ENCODE results near the gene C12orf43.
"Not testable (repeated sequence)": the region's sequence is repeated elsewhere in the genome, so short reads cannot be mapped to it uniquely, and the experiment has no call there.

C12orf43 gene, protein sequence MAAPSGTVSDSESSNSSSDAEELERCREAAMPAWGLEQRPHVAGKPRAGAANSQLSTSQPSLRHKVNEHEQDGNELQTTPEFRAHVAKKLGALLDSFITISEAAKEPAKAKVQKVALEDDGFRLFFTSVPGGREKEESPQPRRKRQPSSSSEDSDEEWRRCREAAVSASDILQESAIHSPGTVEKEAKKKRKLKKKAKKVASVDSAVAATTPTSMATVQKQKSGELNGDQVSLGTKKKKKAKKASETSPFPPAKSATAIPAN

DNA sequence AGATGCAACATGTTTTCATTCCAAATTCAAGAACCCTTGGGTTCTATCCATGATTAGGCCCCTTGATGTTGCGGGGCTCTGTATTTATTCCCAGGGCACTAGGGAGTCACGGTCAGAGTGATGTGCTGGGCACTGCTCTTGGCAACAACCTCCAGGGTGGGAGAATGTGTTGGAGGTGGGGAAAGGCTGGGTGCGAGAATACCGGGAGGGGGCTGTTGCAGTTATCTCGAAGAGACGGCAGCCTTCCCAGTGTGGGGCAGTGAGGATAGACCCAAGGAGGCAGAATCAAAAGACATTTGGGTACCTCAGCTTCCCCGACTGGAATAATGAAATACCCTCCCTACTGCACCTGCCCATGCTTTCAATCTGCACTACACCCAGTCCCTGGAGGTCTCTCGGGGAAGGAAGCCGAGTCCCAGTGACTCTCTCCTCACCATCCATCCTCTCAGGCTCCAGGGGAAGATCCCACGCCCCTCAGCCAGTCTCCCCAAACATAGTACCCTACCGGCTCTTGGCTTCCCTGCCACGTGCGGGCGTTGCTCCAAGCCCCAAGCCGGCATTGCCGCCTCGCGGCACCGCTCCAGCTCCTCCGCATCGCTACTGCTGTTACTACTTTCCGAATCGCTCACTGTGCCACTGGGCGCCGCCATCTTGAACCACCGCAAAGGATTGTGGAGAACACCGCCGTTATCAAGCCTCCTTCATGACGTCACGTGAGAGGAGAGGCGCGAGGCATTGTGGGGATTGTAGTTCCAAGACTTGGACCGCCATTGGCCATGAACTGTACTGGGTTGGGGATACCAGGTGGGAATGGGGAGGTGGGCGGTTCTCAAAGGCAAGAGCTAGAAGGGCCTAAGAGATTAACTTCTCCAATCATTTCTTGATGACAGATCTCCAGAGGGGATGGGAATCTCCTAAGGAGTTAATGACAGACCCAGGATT, at the start of gene C12orf43:
TSS of gene C12orf43 (minus strand) at position 663 of the 942 bp plus-strand sequence. CDS start at position 650, 13 bp downstream.
- DNase-seq: peak; percentile 39

DNA sequence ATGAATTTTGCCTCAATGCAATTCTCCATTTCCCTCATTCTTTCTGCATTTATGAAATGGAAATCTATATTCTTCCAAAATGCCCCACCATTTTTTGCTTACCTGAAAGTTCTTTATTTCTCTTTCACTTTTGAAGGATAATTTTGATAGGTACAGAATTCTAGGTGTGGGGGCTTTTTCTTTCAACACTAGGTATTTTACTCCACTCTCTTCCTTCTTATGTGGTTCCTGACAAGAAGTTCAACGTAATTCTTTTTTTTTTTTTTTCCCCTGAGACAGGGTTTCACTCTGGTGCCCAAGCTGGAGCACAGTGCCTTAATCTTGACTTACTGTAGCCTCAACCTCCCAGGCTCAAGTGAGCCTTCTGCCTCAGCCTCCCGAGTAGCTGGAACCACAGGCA, 49.1 kb upstream of the C12orf43 start:
- no peak for DNase-seq

DNA sequence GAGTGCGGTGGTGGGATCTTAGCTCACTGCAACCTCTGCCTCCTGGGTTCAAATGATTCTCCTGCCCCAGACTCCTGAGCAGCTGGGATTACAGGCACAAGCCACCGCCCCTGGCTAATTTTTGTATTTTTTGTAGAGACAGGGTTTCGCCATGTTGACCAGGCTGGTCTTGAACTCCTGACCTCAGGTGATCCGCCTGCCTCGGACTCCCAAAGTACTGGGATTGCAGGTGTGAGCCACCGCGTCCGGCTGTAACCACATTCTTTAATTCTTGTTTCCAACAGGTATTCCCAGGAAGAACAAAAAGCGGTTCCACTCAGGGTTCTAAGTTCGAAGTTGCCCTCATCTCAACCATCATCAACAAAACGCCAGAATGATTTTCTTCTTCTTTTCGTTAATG, 48.3 kb upstream of the C12orf43 start:
- not testable (repeated sequence) for DNase-seq

DNA sequence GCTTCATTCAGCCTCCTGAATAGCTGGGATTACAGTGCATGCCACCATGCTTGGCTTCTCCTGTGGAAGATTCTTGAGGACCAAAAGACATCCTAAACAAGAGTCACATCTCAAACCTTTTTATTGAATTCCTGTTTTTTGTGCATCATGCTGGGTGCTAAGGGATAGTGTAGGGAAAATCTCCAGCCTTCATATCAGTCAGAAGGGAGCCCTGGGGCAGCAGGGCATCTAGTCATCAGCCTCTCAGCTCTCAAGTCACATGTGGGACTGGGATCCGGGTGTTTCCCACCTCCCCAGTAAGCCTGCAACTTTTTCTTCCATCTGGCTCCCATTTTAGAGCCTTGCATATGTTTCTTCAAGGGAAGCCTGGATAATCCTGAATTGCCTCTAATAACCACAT, 47.8 kb upstream of the C12orf43 start:
- DNase-seq: no peak

DNA sequence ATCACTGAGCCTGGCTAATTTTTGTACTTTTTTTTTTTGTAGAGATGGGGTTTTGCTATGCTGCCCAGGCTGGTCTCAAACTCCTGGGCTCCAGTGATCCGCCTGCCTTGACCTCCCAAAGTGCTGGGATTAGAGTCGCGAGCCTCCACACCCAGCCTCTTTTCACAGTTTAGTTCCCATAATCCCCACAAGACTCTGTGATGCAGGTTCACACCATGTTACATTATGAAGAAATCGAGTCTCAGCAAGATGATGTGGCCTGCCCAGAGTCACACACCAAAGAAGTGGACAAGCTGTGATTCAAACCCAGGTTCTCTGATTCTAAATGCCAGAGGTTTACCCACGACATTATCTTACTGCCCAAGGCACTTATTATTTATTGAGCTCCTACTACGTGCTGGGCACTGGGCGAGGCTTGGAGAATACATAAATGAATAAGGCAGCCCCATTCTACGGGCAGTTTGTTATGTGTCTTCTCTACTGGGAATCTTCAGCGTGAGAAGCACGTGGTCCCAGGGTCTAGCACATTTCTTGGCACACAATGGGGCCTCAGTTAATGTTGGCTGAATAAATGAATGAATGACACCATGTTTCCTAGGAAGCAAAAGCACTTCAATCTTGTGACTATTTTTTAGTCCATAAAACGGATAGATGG, 46.2 kb upstream of the C12orf43 start:
- DNase-seq: no peak

- no peak for DNase-seq
Observed at GRCh38 chr12:121061831-121062230, 45.5 kb upstream of the C12orf43 start.

DNA sequence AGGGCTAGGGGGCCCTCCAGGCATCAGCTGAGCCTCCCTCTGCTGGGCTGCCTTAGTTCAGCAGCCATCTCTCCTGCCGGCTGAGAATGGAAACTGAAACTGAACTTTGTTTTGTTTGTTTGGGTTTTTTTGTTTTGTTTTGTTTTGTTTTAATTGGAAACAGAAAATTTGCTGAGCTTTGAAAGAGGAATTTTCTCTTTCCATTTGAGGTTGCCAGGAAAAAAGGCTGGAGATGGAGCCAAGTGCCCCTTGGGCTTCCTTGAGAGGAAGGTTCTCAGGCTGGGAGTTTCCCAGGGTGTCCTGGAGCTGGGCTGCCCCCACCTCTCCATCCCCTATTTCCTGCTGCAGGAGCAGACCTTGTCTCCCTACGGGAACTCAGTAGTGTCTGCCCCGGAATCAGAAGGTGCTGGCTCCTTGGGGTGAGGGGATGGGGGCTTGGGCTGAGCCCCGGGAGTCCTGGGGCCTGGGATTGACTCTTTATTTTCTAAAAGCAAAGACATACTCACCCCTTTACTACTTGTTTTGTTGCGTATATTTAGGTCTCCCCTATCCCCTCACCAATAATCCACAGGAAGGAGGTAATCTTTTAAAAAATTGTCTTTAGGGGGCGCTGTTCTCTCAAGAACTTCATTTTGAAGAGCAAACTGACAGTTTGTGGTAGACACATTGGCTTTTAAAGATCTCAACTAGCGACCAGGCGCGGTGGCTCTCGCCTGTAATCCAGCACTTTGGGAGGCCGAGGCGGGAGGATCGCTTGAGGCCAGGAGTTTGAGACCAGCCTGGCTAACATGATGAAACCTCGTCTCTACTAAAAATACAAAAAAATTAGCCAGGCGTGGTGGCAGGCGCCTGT, 44.1 kb upstream of the C12orf43 start:
- no peak for DNase-seq

- DNase-seq: no peak
Observed at GRCh38 chr12:121059031-121059898, 43.0 kb upstream of the C12orf43 start.

GRCh38 chr12:121057794-121058193, 41.5 kb upstream of the C12orf43 start:
- no peak for DNase-seq

- DNase-seq: no peak
Observed at GRCh38 chr12:121053706-121054105, 37.4 kb upstream of the C12orf43 start.

- no peak for DNase-seq
Observed at GRCh38 chr12:121050725-121051124, 34.4 kb upstream of the C12orf43 start.

DNA sequence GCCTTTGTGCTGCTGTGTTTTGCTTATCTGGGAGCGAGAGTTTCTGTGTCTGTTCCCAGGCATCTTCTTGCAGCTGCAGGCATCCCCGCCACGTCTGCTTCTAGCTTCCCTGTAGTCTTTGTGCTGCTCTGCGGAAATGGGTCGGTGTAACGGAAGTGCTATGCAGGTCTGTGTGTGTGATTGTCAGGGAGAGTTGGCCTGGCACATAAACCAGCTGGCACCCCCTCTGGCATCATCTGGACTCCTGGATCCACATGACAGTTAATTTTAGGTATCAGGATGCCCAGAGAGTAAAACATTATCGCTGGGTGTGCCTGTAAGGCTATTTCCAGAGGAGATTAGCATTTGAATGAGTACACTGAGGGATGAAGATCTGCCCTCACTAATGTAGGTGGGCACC, 32.2 kb upstream of the C12orf43 start:
- DNase-seq: no peak

DNA sequence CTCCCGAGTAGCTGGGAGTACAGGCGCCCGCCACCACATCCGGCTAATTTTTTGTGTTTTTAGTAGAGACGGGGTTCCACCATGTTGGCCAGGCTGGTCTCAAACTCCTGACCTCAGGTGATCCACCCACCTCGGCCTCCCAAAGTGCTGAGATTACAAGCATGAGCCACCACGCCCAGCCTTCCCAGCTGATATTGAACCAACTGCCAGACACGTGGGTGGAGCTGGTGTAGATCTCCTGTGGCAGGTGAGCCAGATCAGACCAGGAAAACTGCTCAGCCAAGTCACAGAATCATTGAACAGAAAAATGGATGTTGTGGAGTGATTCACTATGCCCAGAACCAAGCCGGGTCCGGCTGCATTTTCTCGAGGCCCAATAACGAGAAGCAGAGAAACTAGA, 31.1 kb upstream of the C12orf43 start:
- not testable (repeated sequence) for DNase-seq

GRCh38 chr12:121043067-121043466, 26.8 kb upstream of the C12orf43 start:
- DNase-seq: no peak

DNA sequence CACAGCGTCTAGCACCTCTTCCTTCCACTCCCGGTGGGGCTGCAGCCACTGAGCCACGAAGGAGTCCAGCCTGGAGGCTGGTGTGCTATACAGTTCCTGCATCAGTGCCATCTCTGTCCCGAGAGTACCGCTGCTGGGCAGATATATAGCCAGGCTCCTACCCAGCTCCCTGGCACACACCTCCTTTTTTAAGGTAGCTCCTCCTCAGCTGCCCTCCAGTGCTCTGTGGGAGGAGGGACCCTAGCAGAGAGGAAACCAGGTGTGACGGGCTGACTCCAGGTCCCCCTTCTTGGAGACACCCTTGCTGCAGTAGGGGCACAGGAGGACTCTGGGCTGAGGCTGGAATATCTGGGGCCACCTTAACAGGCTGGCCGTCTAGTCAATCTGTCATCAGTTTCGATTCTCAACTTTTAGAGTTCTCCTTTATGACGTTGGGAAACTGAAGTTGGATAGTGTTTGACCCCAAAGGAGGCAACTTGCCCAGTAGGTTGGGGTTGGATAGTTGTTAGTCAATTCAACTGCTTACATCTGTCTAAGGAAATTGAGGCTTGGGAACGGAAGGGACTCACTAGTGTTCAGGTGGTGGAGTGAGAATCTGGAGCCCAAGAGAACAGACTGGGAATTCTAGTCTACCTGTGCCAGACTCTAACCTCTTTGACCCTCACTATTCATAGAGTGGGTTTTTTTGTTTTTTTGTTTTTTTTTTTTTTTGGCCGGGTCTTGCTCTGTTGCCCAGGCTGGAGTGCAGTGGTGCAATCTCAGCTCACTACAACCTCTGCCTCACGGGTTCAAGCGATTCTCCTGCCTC, 22.8 kb upstream of the C12orf43 start, which contains the start of gene OASL:
TSS of gene OASL (minus strand) at position 386 of the 808 bp plus-strand sequence. CDS start at position 111, 275 bp downstream.
- DNase-seq: no peak

GRCh38 chr12:121036810-121037326, 20.6 kb upstream of the C12orf43 start:
- DNase-seq: no peak

DNA sequence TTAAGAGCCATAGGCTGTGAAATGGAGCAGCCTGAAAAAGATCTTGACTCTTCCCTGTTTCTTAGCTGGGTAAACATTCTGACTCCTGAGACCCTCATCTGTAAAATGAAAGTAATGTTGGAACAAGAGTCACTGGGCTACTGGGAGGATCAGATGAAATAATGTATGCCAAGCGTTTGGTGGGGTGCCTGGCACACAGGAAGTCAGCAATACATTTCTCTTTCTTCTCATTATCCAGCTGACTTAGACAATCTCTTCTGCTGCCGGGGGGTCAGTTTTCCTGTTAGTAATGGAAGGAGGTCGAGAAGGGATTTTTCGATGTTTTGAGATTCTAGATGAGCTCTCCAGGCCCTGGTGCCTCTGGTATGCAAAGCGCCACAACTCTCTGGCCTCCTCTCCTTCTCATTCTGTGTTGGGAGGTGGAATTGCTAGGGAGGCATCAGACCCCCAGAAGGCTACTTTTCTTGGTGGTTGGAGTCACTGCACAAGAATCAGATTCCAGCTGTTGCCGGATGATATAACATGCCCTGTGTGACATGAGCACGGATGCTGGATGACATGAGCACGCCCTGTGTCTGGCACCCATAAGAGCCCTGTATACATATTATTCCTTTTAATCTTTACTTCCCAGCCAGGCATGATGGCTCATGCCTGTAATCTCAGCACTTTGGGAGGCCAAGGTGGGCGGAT, 18.5 kb upstream of the C12orf43 start:
- DNase-seq: no peak

- DNase-seq: peak; percentile 19
Observed at GRCh38 chr12:121033625-121034349, 17.5 kb upstream of the C12orf43 start.

All from GOT3 (cell line).